WTC11 (cell line): ENCODE results near the gene ENO2.
A peak's percentile ranks its signal among the peaks of the same experiment; 100 is the strongest.

Experiments
- TF ChIP-seq, protein P1 (sequence below): fragments of 200-600 bp; IDR thresholded peaks from 2 replicates; pipeline ENCODE4 v1.8.0; 2022; ENCODE audit warnings: antibody characterized with exemption
- TF ChIP-seq, protein P2 (sequence below): sonication (generic); formaldehyde crosslinking; IDR thresholded peaks from 2 replicates; pipeline ENCODE4 v1.8.1; 2022; ENCODE audit warnings: low read depth, missing genetic modification reagents, borderline replicate concordance

DNA sequence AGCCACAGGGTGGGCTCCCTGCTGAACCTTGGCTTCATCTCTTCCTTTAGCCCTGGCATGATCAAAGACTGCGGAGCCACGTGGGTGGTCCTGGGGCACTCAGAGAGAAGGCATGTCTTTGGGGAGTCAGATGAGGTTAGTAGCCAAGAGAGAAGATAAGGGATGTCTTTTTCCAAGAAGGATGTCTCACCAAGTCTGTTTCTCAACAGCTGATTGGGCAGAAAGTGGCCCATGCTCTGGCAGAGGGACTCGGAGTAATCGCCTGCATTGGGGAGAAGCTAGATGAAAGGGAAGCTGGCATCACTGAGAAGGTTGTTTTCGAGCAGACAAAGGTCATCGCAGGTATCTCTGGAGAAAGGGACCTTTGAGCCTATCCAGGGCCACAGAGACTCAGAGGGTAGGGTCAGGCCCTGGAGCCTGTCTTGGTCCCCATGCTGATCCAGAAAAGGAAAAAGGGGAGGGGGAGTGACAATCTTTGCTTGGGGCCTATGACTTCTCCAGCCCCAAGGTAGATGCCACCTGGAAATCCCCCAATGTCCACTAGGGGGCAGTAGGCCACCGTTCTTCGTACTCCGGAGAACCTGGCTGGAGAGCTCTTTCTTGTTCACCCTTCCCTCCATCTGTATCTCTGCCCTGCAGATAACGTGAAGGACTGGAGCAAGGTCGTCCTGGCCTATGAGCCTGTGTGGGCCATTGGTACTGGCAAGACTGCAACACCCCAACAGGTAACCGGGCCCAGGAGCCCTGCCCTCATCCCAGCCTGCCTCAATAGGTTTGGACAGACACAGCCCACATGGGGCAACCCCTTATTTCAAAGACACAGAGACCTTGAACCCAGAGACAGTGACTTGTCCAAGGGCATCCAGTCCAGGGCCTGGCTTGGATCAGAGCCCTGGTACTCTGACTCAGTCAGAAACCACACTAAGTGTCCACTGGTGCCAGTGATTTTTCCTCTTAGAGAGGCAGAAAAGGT lies 45.0 kb upstream of the ENO2 start:
- TF ChIP-seq, protein P1, sequence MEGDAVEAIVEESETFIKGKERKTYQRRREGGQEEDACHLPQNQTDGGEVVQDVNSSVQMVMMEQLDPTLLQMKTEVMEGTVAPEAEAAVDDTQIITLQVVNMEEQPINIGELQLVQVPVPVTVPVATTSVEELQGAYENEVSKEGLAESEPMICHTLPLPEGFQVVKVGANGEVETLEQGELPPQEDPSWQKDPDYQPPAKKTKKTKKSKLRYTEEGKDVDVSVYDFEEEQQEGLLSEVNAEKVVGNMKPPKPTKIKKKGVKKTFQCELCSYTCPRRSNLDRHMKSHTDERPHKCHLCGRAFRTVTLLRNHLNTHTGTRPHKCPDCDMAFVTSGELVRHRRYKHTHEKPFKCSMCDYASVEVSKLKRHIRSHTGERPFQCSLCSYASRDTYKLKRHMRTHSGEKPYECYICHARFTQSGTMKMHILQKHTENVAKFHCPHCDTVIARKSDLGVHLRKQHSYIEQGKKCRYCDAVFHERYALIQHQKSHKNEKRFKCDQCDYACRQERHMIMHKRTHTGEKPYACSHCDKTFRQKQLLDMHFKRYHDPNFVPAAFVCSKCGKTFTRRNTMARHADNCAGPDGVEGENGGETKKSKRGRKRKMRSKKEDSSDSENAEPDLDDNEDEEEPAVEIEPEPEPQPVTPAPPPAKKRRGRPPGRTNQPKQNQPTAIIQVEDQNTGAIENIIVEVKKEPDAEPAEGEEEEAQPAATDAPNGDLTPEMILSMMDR, result peak; percentile 91
- TF ChIP-seq, protein P2, sequence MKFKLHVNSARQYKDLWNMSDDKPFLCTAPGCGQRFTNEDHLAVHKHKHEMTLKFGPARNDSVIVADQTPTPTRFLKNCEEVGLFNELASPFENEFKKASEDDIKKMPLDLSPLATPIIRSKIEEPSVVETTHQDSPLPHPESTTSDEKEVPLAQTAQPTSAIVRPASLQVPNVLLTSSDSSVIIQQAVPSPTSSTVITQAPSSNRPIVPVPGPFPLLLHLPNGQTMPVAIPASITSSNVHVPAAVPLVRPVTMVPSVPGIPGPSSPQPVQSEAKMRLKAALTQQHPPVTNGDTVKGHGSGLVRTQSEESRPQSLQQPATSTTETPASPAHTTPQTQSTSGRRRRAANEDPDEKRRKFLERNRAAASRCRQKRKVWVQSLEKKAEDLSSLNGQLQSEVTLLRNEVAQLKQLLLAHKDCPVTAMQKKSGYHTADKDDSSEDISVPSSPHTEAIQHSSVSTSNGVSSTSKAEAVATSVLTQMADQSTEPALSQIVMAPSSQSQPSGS (CRISPR knock-in tag), result no peak
